Lower lobe of right lung (tissue), 2 donors: ENCODE results near the gene TRIP13. TPM values are rescaled to one million over a fixed set of nuclear protein-coding genes. Genes with fewer than 3 reads are reported as not detected.
"Not testable (repeated sequence)": the region's sequence is repeated elsewhere in the genome, so short reads cannot be mapped to it uniquely, and the experiment has no call there.

Source experiments
- ATAC-seq, 2 donors: fragments of 200-7000 bp; cut with Tn5 transposase; one replicate each; pipeline ENCODE4 v1.9.1; 2020 to 2022; ENCODE audit warnings: mild to moderate bottlenecking in 2 of 2, moderate library complexity in 2 of 2
- DNase-seq: peaks from one replicate; pipeline ENCODE4 v3.0.0-alpha.2; 2020
- H3K27ac ChIP-seq: fragments of 200-600 bp; one replicate; pipeline ENCODE4 v1.8.0; 2022
- H3K27me3 ChIP-seq: fragments of 200-600 bp; one replicate; pipeline ENCODE4 v1.8.0; 2022; ENCODE audit warnings: low read depth
- H3K36me3 ChIP-seq: fragments of 200-600 bp; one replicate; pipeline ENCODE4 v1.8.0; 2022; ENCODE audit warnings: mild to moderate bottlenecking
- H3K4me1 ChIP-seq: fragments of 200-600 bp; one replicate; pipeline ENCODE4 v1.8.0; 2022
- H3K4me3 ChIP-seq: fragments of 200-600 bp; one replicate; pipeline ENCODE4 v1.8.0; 2022; ENCODE audit warnings: mild to moderate bottlenecking
- H3K9me3 ChIP-seq: fragments of 200-600 bp; one replicate; pipeline ENCODE4 v1.8.0; 2022
- CTCF ChIP-seq: fragments of 200-600 bp; IDR thresholded peaks from one replicate; pipeline ENCODE4 v1.8.0; 2022; ENCODE audit warnings: antibody characterized with exemption, mild to moderate bottlenecking
- intact Hi-C: fragments of 100-400 bp; cut with DNase I; formaldehyde crosslinking; loops from one replicate; pipeline ENCODE4 v1.11.0; 2022
- long read RNA-seq: library from polyadenylated mRNA; unstranded; transcript quantifications from one replicate; pipeline ENCODE4 v2.0.0, GENCODE V29; 2021
- total RNA-seq: library from RNA; stranded (reverse); fragmentation: NEBNext Ultra II Directional; extraction: Animal tissue kit (Norgen Biotek cat#: 25700); gene quantifications from one replicate; pipeline ENCODE4 v1.2.1, GENCODE V29; 2021
- donor health status: DM: no; HTN: yes; CAD: no; lungs with severe emphysema.

The TRIP13 gene
- 1.0 TPM for total RNA-seq
- long read RNA-seq, partial matches to known transcripts: 1 of 3 reads
- long read RNA-seq, other reads (novel, unspliced or antisense): 1 of 3 reads

- peak within 1 kb of the TSS; percentile 93 for H3K27ac ChIP-seq
- peak; percentile 13 for TF ChIP-seq CTCF
- no peaks in the 10 kb centered on the region for H3K27me3 ChIP-seq
These were observed at the start of gene TRIP13, which contains the start of gene BRD9 for GRCh38 chr5:892394-893136. TSS of gene TRIP13 (plus strand) at chr5:892884. CDS start at chr5:892999, 115 bp downstream. TSS of gene BRD9 (minus strand) at chr5:892801. CDS start at chr5:892657, 144 bp downstream.

GRCh38 chr5:843371-843770, 49.3 kb upstream of the TRIP13 start:
- H3K36me3 ChIP-seq, H3K4me3 ChIP-seq, ATAC-seq, intact Hi-C loops, H3K4me1 ChIP-seq, H3K27ac ChIP-seq, H3K9me3 ChIP-seq, H3K27me3 ChIP-seq, DNase-seq: not testable (repeated sequence)

More at GRCh38 chr5:892394-893136, at the start of gene TRIP13, which contains the start of gene BRD9:
- H3K4me3 ChIP-seq: peak within 1 kb of the TSS; percentile 85
- ATAC-seq: peak; percentile 96 to 98
- peak; percentile 88 for DNase-seq
- H3K4me1 ChIP-seq: peaks cover 24% of the 10 kb centered on the region
- H3K36me3 ChIP-seq: peaks cover 39% of the 10 kb centered on the region
- intact Hi-C loops: no loop called here
- no peaks in the 10 kb centered on the region for H3K9me3 ChIP-seq

GRCh38 chr5:843926-844325, 48.8 kb upstream of the TRIP13 start:
- H3K9me3 ChIP-seq, H3K4me3 ChIP-seq, H3K27ac ChIP-seq, H3K4me1 ChIP-seq, H3K36me3 ChIP-seq, intact Hi-C loops, H3K27me3 ChIP-seq: not testable (repeated sequence)
- peak in 1 of 2 donors; percentile 4 for ATAC-seq
- DNase-seq: peak; percentile 41

GRCh38 chr5:844426-844825, 48.3 kb upstream of the TRIP13 start:
- DNase-seq: peak; percentile 30
- H3K9me3 ChIP-seq, H3K4me3 ChIP-seq, H3K4me1 ChIP-seq, intact Hi-C loops, H3K36me3 ChIP-seq, H3K27ac ChIP-seq, ATAC-seq, H3K27me3 ChIP-seq: not testable (repeated sequence)

- ATAC-seq, intact Hi-C loops, H3K27ac ChIP-seq, H3K4me1 ChIP-seq, H3K4me3 ChIP-seq, H3K9me3 ChIP-seq, H3K36me3 ChIP-seq, H3K27me3 ChIP-seq: not testable (repeated sequence)
- DNase-seq: peak; percentile 40
These were observed 47.5 kb upstream of the TRIP13 start for GRCh38 chr5:845031-845675.

GRCh38 chr5:845676-846601, 46.7 kb upstream of the TRIP13 start:
- ATAC-seq, H3K27ac ChIP-seq, H3K9me3 ChIP-seq, DNase-seq, H3K4me3 ChIP-seq, H3K36me3 ChIP-seq, H3K27me3 ChIP-seq, intact Hi-C loops: not testable (repeated sequence)
- peaks cover 10% of the 10 kb centered on the region for H3K4me1 ChIP-seq

GRCh38 chr5:846602-847091, 46.0 kb upstream of the TRIP13 start:
- ATAC-seq, H3K4me3 ChIP-seq, H3K27me3 ChIP-seq, intact Hi-C loops, H3K36me3 ChIP-seq, DNase-seq, H3K27ac ChIP-seq, H3K9me3 ChIP-seq: not testable (repeated sequence)
- H3K4me1 ChIP-seq: peaks cover 10% of the 10 kb centered on the region

- H3K27me3 ChIP-seq, H3K4me3 ChIP-seq, intact Hi-C loops, H3K27ac ChIP-seq, DNase-seq, ATAC-seq, H3K9me3 ChIP-seq, H3K36me3 ChIP-seq: not testable (repeated sequence)
- H3K4me1 ChIP-seq: peaks cover 10% of the 10 kb centered on the region
These were observed 45.5 kb upstream of the TRIP13 start for GRCh38 chr5:847212-847611.

- peaks cover 10% of the 10 kb centered on the region for H3K4me1 ChIP-seq
- DNase-seq, ATAC-seq, H3K27me3 ChIP-seq, H3K27ac ChIP-seq, H3K4me3 ChIP-seq, intact Hi-C loops, H3K36me3 ChIP-seq, H3K9me3 ChIP-seq: not testable (repeated sequence)
These were observed 44.9 kb upstream of the TRIP13 start for GRCh38 chr5:847736-848135.
